Medulla oblongata (tissue), 1 donor: ENCODE data around the gene TBKBP1.

Experiments
- DNase-seq: peaks from one replicate; pipeline ENCODE4 v3.0.0-alpha.2; 2015; ENCODE audit errors: extremely low spot score

TBKBP1 gene

DNA sequence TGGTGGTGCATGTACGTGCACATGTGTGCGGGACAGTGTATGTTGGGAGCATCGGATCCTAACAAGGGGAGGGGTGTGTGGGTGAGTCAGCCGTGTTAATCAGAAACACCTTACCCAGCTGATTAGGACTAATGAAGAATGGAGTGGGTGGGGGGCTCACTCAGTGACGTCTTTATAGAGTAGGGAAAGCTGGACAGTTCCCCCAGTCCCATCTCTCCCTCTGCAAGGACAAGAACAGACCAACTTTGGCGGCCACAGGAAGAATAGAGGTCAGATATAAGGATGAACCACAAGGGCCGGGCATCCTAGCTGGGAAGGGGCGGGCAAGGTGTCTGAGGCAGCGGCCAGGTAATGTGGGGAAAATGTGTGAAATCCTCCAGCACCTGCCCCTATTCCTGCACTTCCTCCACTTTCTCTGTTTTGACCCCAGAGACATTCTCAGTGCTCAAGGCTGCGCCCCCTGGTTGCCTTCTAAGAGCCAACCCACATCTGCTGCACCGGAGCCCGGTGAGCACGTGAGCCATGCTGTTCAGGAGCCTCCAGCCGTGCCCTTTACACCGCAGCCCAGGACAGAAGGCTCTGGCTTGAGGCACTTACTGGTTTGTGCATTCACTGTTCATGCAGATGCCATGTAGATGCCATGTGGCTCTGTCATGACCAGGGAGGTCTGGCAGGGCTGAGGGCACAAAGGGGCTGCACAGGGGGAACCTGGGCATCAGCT, 20.2 kb downstream of the TBKBP1 start:
- no peak for DNase-seq

DNA sequence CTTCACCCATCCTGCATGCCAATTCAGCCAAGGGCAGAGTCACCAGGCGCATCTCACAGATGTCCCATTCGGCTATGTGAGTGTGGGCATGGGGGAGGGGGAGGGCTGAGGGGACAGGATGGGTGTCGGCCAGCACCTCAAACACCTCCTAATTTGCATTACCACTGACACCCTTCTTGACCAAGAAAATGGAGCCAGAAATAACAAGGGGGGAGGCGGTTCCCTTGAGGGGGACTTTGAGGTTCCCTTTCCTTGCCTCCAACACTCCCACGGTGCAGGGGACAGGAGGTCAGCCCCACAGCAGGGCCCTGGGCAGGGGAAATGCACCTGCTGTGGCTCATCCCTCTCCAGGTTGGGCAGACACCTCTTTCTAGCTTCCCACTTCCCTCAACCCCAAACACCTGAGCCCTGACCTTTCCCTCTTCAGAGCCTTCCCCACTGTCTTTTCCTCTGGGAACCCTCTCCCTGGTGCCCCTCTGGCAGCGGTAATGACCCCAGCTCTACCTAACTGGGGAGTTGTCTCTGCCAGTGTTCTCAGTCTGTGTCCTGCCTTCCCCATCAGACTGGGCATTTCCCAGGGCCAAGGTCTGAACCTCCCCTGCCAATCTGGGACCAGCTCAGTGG, 20.9 kb downstream of the TBKBP1 start:
- DNase-seq = no peak

DNA sequence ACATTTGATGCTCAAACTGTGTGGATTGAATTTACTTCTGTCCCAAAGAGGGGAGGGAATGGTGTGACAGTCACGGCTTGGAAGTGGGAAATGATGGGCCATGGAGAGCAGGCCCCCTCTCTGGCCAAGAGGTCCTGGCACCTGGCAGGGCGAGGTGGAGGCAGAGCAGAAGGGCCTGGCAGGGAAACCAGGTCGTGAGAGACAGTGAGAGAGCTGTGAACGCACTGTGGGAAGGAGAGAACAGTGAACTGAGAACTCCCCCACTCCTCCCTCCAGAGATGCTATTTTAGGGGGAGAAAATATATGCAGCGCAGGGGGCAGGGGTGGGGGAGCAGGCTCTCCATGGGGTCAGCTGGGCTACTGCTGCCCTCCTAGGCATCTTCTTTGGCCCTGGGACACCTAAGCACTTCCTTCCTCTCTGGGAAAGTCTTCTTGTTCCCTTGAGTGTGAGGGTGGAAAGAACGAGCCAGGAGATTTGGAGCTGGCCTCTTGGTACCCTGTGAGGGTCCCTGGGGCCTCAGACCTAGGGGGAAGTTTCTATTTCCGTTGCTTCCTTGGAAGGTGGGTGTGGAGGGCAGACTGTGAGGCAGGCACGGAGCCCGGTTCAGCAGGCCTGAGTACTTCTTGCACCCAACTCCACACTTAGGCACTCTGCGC, 21.8 kb downstream of the TBKBP1 start:
- no peak for DNase-seq

DNA sequence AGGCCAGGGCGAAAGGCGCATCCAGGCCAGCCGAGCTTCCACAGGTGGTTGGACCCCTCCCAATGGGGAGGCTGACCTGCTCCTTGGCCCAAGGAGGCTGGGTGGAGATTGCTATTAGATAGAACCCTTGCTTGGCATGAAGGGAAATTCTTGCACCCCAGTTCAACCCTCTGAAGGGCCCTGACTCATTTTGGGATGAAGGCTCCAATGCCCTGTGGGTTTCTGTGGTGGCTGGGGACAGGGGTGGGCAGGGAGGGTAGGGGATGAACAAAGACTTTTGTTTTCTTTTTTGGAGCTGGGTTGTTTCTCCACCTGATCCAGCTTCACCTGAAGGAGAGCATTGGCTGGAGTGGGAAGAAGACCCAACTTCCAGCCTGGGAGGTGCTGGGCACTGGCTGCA, 22.4 kb downstream of the TBKBP1 start:
- DNase-seq = no peak

DNA sequence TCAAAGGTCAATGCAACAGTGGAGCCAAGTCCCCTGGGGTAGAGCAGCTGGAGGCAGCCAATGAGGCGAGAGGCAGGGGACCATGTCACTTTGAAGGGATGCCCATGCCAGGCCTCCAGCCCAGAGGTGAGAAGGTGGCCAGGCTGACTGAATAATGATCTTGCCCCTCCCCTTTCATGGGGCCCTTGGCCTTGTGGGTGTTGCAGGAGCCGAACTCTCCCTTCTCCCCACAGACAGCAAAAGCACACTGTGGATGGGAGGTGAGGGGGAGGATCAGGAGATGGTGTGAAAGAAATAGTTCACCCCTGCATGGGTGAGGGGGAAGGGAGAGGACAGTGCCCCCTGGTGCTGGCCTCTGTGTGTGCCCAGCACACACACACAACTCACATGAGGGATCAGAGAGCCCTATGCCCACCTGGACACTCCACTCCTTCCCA, 23.3 kb downstream of the TBKBP1 start:
- no peak for DNase-seq

DNA sequence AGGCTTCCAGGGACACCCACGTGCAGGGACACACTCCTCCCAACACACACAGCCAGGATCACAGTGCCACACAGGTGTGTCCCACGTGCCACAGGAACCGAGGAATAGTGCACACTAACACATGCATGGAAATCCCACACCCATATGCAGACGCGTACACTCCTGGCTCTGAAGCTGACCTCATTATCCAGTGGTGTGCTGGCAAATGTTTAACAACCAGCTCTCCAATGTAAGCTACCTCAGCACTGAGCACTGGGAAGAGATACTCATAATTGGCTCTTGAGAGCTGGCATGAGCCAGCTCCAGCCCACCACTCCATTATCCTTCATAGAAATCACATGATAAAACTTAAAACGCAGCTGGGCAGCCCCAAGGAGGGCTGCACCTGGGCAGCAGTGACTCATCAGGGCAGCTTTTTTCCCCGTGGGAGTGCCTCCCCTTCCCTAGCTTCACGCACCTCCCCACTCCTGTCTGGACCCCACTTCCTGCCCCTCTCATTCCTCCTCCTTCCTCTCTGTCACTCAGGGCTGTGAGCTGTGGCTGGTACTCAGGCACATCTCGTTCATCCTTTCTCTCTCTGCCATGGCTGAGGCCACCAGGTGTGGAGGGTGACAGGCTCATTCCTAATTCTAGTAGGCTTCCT, 24.1 kb downstream of the TBKBP1 start:
- DNase-seq = no peak

DNA sequence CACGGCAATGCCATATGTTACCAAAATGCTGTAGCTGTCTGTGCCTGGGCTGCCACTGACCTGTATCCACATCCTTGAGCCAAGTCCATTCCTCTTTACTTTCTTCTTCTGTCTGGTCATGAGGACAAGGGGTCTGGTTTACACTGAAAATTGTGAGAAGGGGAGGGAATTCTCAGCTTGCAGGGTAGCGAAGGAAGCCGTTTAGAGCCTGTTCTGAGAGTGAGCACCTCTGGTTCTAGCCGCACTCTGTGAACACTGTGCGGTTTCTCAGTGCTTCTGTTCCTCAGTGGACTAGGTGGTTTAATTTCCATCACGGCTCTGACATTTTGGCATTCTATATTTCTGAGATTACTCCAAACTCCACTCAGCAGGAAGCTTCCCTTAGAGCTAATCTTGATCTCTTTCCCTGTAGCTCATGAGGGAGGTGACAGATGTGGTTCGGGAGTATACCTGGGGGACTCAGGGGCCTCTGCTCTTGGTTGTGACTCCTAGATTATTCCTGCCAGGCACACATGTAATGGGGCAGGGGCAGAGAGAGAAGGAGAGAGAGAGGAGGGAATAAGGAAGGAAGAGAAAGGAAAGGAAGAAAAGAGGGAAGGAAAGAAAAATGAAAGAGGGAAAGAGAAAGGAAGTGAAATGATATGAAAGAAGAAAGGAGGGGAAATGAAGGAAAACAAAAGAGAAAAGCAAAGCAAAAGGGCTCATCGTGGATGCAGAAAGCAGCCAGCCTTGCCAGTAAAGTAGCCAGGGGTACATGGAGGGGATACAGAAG, 24.9 kb downstream of the TBKBP1 start:
- DNase-seq = no peak

DNA sequence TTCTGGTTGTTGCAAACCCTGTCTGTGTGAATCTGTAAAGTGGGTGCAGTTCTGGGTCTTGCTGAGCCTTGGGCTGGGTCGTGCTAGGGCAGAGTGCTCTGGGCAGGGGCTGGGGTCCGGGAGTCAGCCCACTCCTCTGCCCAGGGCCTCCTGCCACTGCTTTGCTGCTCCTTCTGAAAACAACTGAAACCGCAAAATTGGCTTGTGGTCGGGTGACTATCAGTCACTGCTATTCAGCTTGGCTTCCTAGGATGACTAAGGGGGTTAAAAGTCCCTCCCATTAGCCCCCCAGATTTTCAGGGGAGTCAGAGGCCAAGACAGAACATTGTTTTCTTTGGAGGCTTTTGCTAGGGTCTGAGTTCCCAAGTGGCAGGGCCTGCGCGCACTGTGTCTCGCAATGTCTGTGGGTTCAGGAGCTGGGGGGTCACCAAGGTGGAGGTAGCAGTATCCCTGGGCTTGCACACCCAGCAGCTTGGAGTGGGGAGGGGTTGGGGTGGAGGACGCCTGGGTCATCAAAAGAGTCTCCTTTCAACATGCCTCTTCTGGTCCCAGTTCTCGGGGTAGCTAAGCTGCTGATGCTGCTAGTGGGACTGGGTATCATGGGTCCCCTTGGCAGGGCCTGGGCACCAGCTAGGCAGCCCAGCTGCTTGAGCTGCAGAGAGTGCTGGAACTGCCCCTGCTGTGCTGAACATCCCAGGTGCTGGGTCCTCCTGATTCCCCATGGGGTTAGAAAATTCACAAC, 25.6 kb downstream of the TBKBP1 start:
- no peak for DNase-seq

DNA sequence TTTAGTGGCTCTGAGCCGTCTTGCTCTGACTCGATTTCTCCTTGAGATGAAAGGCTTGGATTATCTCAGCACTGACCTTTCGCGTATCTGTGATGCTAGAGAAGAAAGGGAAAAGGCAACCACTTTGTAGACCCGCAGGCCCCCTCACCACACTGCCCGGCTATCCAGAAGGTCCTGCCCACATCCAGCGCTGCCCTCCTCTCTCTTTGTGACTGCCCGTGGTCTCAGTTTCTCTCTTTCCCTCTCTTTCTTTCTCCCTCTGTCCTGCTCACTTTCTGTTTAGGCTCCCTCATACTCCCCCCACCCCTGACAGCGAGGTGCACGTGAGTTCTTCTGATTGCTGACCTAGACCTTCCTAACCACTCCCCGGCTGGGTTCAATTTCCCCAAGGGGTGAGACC, 26.2 kb downstream of the TBKBP1 start:
- no peak for DNase-seq

DNA sequence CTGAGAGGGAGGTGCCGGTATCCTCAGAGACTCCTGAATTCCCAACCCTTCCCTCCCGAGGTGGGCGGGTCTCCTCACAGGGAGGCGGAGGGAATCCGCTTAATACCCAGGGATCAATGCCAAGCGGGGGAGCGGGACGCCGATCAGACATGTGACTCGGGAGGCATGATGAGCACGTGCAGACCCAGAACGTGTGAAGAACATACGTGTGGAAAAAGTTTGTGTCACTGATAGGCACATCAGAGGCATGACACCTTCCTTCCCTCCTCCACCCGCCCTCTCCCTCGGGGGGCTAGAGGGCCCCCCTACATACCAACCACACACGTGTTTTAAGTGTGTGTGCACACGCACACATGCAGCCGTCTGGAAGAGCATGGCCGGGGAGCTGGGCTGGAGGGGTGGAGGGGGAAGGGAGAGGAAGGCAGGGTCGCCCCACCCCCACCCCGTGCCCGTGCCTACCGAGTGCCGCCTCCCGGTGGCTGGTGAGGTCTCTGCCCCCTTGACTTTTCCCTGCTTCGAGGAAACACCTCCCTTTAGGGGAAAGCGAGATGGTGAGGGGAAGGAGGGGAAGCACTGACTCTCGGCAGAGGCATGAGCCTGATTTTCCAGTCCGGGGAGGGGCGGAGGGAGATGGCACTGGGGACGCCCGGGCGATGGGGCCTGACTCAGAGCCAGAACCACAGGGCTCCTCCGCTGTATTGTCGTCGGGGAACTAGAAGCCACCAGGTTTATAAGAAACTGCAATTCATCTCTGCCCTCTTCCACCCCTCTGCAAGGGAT, 27.0 kb downstream of the TBKBP1 start:
- DNase-seq = no peak

DNA sequence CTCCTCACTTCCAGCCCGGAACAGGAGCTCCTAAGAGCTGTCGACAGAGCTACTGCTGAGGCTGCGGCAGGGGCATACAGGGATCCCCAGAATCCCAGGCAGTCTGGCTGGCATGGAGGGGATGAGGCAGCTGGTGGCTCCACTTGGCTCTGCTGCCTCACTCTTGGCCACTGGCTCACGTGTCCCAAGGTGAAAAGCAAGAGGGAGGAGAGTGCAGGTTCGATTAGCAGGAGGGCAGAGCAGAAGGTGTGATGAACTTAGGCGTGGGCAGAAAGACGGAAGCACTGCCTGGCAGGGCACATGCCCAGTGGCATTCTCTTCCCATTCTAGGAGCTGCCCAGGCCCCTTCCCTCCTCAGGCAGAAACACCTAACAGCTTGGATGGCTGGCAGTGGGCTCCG, 27.8 kb downstream of the TBKBP1 start:
- DNase-seq = no peak

DNA sequence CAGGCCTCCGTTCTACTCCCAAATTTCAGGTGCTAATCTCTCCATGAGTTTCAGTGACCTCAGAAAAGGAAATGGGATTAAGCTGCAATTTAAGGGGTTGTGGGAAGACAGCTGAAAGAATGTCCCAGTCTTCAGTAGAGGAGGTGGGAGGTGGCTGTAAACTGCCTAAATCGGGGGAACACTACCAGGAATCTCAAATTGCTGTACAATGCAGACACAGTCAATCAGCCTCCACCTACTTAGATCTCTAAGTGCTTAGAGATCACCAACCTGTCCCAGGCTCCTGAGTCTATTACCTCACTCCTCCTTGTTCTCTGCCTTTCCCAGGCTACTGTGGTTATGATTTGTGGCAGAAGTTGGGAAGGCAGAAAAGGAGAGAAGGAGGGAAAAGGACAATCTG, 30.7 kb downstream of the TBKBP1 start:
- DNase-seq = no peak

DNA sequence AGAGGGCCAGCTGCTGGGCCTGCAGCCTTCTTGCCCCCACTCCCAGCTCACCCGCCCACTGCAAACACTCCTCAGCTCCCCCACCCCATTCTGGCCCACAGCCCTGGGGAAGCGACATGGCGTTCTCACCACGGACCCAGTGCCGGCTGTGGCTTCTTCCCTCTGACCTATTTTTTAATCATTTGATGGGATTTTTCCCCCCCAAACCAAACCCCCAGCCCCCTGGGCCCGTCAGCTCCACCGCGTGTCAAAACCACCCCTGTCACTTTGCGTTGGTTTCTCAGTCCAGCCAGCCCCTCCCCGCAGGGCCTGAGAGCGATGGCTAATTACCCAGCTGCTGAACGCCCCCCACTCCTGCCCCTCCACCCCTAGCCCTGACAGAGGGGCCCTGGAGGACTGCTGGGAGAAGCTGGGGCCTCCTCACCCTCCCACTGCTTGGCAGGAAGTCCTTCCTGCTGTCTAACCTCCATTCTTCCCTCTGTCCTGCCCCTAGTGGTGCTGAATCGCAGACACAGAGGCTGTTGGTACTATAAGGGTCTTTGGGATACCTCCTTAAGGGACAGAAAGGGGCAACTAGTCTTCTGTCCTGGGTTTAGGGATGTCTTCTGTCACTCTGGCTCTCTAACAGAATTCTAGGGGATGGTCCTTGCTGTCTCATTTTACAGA, 31.6 kb downstream of the TBKBP1 start:
- no peak for DNase-seq

DNA sequence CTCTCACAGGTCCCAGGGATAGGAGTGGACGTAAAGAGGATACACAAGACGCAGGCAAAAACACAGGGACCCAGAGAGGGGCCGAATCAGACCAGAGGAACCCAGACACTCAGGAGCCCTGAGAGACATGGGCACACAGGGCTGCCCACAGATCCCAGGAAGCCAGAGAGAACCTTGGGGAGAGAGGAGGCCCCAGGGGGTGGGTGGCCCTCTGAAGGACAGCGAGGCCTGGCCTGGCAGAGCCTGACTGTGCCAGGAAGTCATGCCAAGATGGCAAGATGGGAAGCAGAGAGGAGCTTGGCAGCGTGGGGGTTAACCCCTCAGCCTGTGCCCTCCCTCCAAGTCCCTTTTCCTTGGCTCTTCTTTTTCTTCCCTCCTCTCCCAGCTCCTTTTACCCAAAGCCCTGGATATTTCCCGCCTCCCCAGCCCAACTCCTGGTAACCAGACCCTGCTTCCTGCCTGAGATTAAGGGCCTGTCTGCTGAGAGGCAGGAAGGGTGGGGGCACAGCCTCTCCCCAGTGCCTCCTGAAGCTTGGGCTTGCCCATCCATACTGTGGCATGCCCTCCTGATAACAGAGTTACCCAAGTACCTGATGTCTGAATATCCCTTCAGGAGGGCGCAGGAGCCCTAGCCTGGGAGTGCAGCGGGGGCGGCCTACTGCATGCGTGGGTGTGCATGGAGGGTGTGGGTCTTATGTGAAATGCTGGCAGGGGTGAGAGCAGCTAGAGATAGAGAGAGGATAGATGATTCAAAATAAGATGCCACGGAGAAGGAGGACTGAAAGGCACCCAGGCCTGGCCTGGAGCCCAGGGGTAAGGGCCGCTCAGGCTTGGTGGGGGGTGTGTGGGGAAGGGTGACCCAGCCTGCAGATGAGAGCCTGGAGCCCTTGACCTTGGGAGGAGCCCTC, 33.1 kb downstream of the TBKBP1 start:
- DNase-seq = no peak

DNA sequence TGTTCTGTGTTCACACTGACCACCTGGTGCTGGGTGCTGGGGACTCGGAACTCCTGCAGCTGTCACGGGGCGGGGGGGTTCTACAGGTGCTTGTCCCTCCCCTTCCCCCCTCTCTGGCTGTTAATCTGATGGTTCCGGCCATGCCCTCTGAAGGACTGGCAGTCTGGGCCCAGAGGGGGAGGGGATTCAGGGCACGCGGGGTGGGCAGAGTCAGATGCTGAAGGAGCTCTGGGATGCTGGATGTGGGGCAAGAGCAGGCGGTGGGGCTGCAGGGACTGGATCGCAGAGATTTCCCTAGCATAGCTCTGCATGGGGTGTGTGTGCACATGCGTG, 33.7 kb downstream of the TBKBP1 start:
- DNase-seq = no peak

DNA sequence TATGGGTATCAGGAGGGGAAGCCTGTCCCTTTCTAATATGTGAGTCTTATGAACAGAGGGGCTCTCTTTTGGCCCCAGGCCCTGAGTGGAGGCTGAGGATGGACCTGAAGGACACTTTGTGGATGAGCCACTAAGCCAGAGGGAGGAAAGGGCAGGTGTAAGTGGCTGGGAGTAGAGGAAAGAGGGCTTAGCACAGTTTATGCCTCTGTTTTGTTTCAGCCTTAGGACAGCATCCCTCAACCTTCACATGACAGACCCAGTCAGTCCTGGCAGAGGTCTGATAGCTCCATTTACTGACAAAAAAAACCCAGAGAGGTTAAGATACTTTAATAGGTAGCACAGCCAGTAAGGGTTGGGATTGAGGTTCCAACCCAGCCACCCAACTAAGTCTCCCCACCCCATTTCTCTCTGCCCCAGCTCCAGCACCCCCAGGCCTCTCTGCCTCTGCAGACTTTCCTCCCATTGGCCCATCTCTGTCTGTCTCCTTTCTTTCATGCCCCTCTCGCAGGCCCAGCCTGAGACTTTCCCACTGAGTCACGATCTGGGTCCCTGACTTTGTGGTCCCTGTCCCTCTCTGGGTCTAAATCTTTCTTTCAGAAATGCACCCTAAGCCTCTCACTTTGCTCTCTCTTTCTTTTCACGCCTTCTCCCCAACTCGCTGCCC, 34.4 kb downstream of the TBKBP1 start:
- no peak for DNase-seq

DNA sequence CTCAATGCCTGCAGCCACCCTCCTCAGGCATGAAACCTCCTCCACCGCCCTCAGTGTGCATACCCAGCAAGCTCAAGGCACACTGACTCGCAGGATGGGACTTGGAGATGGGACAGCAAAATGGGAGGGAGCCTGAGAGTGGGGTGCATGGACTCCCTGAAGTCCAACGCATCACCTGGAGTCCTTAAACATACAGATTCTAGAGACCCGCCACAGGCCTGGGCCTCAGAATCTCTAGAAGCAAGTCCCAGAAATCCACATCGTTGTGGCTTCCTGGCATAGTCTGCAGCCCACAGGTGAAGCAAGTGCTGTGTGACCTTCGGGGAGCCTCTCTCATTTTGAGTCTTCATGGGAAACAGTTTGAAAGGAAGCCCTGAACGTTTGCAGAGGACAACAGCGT, 35.5 kb downstream of the TBKBP1 start:
- DNase-seq = no peak

DNA sequence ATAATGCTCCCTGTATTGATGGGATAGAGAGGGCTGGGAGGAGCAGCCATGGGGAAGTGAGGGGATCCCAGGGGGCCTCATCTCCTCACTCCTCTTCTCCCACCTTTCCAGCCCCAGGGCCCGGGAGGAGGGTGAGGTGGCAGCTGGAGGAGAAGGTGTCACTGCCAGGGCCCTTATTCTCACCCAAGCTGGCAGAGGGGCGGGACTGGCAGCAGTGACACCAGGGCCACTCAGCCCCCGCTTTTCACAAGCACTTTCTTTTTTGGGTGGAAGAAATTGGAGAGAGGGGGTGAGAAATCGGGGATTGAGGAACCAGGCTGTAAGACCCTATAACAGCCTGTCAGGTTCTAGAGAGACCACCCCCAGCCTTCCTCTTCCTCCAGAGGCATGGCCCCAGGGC, 36.7 kb downstream of the TBKBP1 start:
- no peak for DNase-seq
